Measurements from ENCODE around the gene PDE8B.

- peak; percentile 37 to 55 (median 38) for TF ChIP-seq CTCF (IDR thresholded peaks at IDR 0.05)
- no peak for TF ChIP-seq POLR2A (IDR thresholded peaks at IDR 0.05)
Observed at GRCh38 chr5:77437194-77437593, 226.7 kb downstream of the PDE8B start.

All from right lobe of liver (tissue), 4 donors.